Measurements from ENCODE around the gene IGF1R. TPM values are rescaled to one million over a fixed set of nuclear protein-coding genes. Genes with fewer than 3 reads are reported as not detected.

Gene IGF1R
- total RNA-seq, 1 experiment from 2014 or later, result 8.8 TPM

- peak; percentile 77 for DNase-seq (ENCODE audit: low read depth)
These were observed 233.5 kb downstream of the IGF1R start for GRCh38 chr15:98881526-98882520.

- no peak for DNase-seq (ENCODE audit: low read depth)
These were observed 235.1 kb downstream of the IGF1R start for GRCh38 chr15:98883478-98883877.

- no peak for DNase-seq (ENCODE audit: low read depth)
These were observed 236.6 kb downstream of the IGF1R start for GRCh38 chr15:98884894-98885293.

- no peak for DNase-seq (ENCODE audit: low read depth)
These were observed 239.6 kb downstream of the IGF1R start for GRCh38 chr15:98887976-98888375.

- peak; percentile 53 for DNase-seq (ENCODE audit: low read depth)
These were observed 240.6 kb downstream of the IGF1R start for GRCh38 chr15:98888820-98889479.

- peak; percentile 89 for DNase-seq (ENCODE audit: low read depth)
These were observed 241.8 kb downstream of the IGF1R start for GRCh38 chr15:98889930-98890695.

GRCh38 chr15:98891301-98891700 is 243.0 kb downstream of the IGF1R start:
- no peak for DNase-seq (ENCODE audit: low read depth)

- DNase-seq (ENCODE audit: low read depth), result no peak
These were observed 245.1 kb downstream of the IGF1R start for GRCh38 chr15:98893401-98893800.

GRCh38 chr15:98894312-98894711 is 246.0 kb downstream of the IGF1R start:
- DNase-seq (ENCODE audit: low read depth), result no peak

GRCh38 chr15:98896002-98896721 is 247.8 kb downstream of the IGF1R start:
- DNase-seq (ENCODE audit: low read depth), result peak; percentile 61

- peak; percentile 99 for DNase-seq (ENCODE audit: low read depth)
These were observed 248.7 kb downstream of the IGF1R start for GRCh38 chr15:98896802-98897732.

- DNase-seq (ENCODE audit: low read depth), result no peak
These were observed 249.8 kb downstream of the IGF1R start for GRCh38 chr15:98898122-98898521.

- DNase-seq (ENCODE audit: low read depth), result no peak
These were observed 251.1 kb downstream of the IGF1R start for GRCh38 chr15:98899272-98900021.

GRCh38 chr15:98900356-98900755 is 252.0 kb downstream of the IGF1R start:
- peak; percentile 24 for DNase-seq (ENCODE audit: low read depth)

GRCh38 chr15:98901434-98902072 is 253.2 kb downstream of the IGF1R start:
- DNase-seq (ENCODE audit: low read depth), result no peak

GRCh38 chr15:98902931-98903330 is 254.6 kb downstream of the IGF1R start:
- no peak for DNase-seq (ENCODE audit: low read depth)

- peak; percentile 46 for DNase-seq (ENCODE audit: low read depth)
These were observed 255.2 kb downstream of the IGF1R start for GRCh38 chr15:98903377-98904018.

GRCh38 chr15:98904544-98904943 is 256.2 kb downstream of the IGF1R start:
- peak; percentile 63 for DNase-seq (ENCODE audit: low read depth)

Data from LHCN-M2 (cell line).